ENCODE results near the gene RNF26.

DNA sequence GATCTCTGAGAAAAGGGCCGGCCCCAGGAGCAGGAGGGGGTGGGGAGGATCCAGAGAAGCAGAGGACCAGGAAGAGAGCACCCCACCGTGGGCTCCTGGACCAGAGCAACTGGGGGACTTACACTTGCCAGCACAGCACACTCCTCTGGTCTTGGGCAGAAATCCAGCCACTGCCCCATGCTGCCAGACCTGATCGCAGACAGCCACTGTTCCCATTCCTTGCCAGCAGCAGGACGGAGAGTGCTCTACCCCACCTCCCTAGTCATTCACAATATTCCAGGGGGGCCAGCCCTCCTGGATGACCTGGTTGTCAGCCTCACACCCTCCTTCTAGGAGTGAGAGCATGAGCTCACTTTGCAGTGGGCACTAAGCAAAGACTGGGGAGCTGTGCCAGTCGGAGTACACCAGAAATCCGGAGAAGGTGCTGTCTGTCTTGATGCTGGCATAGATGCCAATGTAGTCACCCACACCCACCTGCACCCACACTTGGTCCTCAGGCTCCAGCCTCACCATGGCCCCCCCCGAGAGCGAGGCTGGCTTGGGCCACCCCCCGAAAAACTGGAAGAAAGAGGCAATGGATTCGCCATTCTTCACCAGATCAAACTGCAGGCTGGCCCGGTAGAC lies 4.8 kb downstream of the RNF26 start:
- TF ChIP-seq, protein P1, sequence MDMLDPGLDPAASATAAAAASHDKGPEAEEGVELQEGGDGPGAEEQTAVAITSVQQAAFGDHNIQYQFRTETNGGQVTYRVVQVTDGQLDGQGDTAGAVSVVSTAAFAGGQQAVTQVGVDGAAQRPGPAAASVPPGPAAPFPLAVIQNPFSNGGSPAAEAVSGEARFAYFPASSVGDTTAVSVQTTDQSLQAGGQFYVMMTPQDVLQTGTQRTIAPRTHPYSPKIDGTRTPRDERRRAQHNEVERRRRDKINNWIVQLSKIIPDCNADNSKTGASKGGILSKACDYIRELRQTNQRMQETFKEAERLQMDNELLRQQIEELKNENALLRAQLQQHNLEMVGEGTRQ (IDR thresholded peaks at IDR 0.05; ENCODE audit: borderline replicate concordance, low read depth, low read length): no peak
- no peak for TF ChIP-seq CTCF (IDR thresholded peaks at IDR 0.05)
- TF ChIP-seq REST (IDR thresholded peaks at IDR 0.05; ENCODE audit: low read depth, low read length): no peak
- TF ChIP-seq GABPA (IDR thresholded peaks at IDR 0.05; ENCODE audit: low read depth): no peak
- TF ChIP-seq FOXJ3 (CRISPR knock-in tag; IDR thresholded peaks at IDR 0.05): no peak
- TF ChIP-seq ZBTB33 (IDR thresholded peaks at IDR 0.05; ENCODE audit: borderline replicate concordance, low read depth): no peak
